HEK293 (cell line): ENCODE results near the gene KCTD12.
A peak's percentile ranks its signal among the peaks of the same experiment; 100 is the strongest.

Experiments used
- GLIS2 ChIP-seq: fragments of 450-650 bp; formaldehyde crosslinking; IDR thresholded peaks from 2 replicates; pipeline ENCODE4 v1.5.1; 2016; ENCODE audit warnings: missing biosample characterization, missing genetic modification characterization
- HOXC10 ChIP-seq: sonication (generic); formaldehyde crosslinking; IDR thresholded peaks from 2 replicates; pipeline ENCODE4 v1.8.1; 2023; ENCODE audit warnings: mild to moderate bottlenecking, missing genetic modification reagents
- KLF10 ChIP-seq: fragments of 450-650 bp; IDR thresholded peaks from 2 replicates; pipeline ENCODE4 v1.5.1; 2018; ENCODE audit warnings: missing biosample characterization, mild to moderate bottlenecking, missing genetic modification characterization
- RBAK ChIP-seq: fragments of 450-650 bp; formaldehyde crosslinking; IDR thresholded peaks from 2 replicates; pipeline ENCODE4 v1.5.1; 2016; ENCODE audit warnings: missing biosample characterization, missing genetic modification characterization
- SALL2 ChIP-seq: fragments of 450-650 bp; formaldehyde crosslinking; IDR thresholded peaks from 2 replicates; pipeline ENCODE4 v1.5.0; 2017; ENCODE audit warnings: missing biosample characterization, mild to moderate bottlenecking, missing genetic modification characterization, borderline replicate concordance
- TCF7L2 ChIP-seq: IDR thresholded peaks from 2 replicates; pipeline ENCODE4 v1.6.1; 2011; ENCODE audit warnings: low read depth, mild to moderate bottlenecking, inconsistent platforms, low read length, moderate library complexity, borderline replicate concordance
- WT1 ChIP-seq: fragments of 450-650 bp; formaldehyde crosslinking; IDR thresholded peaks from 2 replicates; pipeline ENCODE4 v1.5.1; 2016; ENCODE audit warnings: missing biosample characterization, missing genetic modification characterization
- ZBTB1 ChIP-seq: fragments of 450-650 bp; formaldehyde crosslinking; IDR thresholded peaks from 2 replicates; pipeline ENCODE4 v1.5.1; 2016; ENCODE audit warnings: missing biosample characterization, missing genetic modification characterization
- ZFP69B ChIP-seq: fragments of 450-650 bp; formaldehyde crosslinking; IDR thresholded peaks from 2 replicates; pipeline ENCODE4 v1.5.1; 2016; ENCODE audit warnings: missing biosample characterization, missing genetic modification characterization
- ZIC2 ChIP-seq: fragments of 450-650 bp; formaldehyde crosslinking; IDR thresholded peaks from 2 replicates; pipeline ENCODE4 v1.5.1; 2016; ENCODE audit warnings: missing biosample characterization, missing genetic modification characterization
- ZNF140 ChIP-seq: fragments of 450-650 bp; formaldehyde crosslinking; IDR thresholded peaks from 2 replicates; pipeline ENCODE4 v1.5.1; 2016; ENCODE audit warnings: missing biosample characterization, missing genetic modification characterization
- ZNF155 ChIP-seq: fragments of 450-650 bp; formaldehyde crosslinking; IDR thresholded peaks from 2 replicates; pipeline ENCODE4 v1.5.1; 2016; ENCODE audit warnings: missing biosample characterization, missing genetic modification characterization
- ZNF169 ChIP-seq: fragments of 450-650 bp; formaldehyde crosslinking; IDR thresholded peaks from 2 replicates; pipeline ENCODE4 v1.5.1; 2016; ENCODE audit warnings: missing biosample characterization, missing genetic modification characterization
- ZNF18 ChIP-seq: fragments of 450-650 bp; formaldehyde crosslinking; IDR thresholded peaks from 2 replicates; pipeline ENCODE4 v1.5.1; 2016; ENCODE audit warnings: missing biosample characterization, missing genetic modification characterization
- ZNF211 ChIP-seq: fragments of 450-650 bp; formaldehyde crosslinking; IDR thresholded peaks from 2 replicates; pipeline ENCODE4 v1.5.1; 2016; ENCODE audit warnings: low read depth, missing biosample characterization, missing genetic modification characterization
- ZNF24 ChIP-seq: fragments of 450-650 bp; formaldehyde crosslinking; IDR thresholded peaks from 2 replicates; pipeline ENCODE4 v1.5.1; 2016; ENCODE audit warnings: missing biosample characterization, missing genetic modification characterization
- ZNF341 ChIP-seq: fragments of 450-650 bp; formaldehyde crosslinking; IDR thresholded peaks from 2 replicates; pipeline ENCODE4; 2016; ENCODE audit warnings: low read depth, missing biosample characterization, missing genetic modification characterization
- ZNF362 ChIP-seq: fragments of 450-650 bp; formaldehyde crosslinking; IDR thresholded peaks from 2 replicates; pipeline ENCODE4 v1.5.1; 2016; ENCODE audit warnings: missing biosample characterization, missing genetic modification characterization
- ZNF37A ChIP-seq: fragments of 450-650 bp; IDR thresholded peaks from 2 replicates; pipeline ENCODE4 v1.5.1; 2018; ENCODE audit warnings: missing biosample characterization, missing genetic modification characterization
- ZNF394 ChIP-seq: fragments of 450-650 bp; formaldehyde crosslinking; IDR thresholded peaks from 2 replicates; pipeline ENCODE4 v1.5.1; 2016; ENCODE audit warnings: missing biosample characterization, missing genetic modification characterization, mild to moderate bottlenecking, moderate library complexity, borderline replicate concordance
- ZNF433 ChIP-seq: fragments of 450-650 bp; formaldehyde crosslinking; IDR thresholded peaks from 2 replicates; pipeline ENCODE4 v1.5.1; 2016; ENCODE audit warnings: missing biosample characterization, missing genetic modification characterization, low read depth
- ZNF558 ChIP-seq: fragments of 450-650 bp; formaldehyde crosslinking; IDR thresholded peaks from 2 replicates; pipeline ENCODE4 v1.5.1; 2016; ENCODE audit warnings: missing biosample characterization, missing genetic modification characterization
- ZNF791 ChIP-seq: fragments of 450-650 bp; formaldehyde crosslinking; IDR thresholded peaks from 2 replicates; pipeline ENCODE4 v1.5.1; 2016; ENCODE audit warnings: missing biosample characterization, missing genetic modification characterization
- TF ChIP-seq, protein P1 (sequence below): fragments of 450-650 bp; formaldehyde crosslinking; IDR thresholded peaks from 2 replicates; pipeline ENCODE4 v1.5.1; 2016; ENCODE audit warnings: missing biosample characterization, missing genetic modification characterization
- TF ChIP-seq, protein P2 (sequence below): fragments of 450-650 bp; IDR thresholded peaks from 2 replicates; pipeline ENCODE4 v1.5.1; 2018; ENCODE audit warnings: missing biosample characterization, mild to moderate bottlenecking, missing genetic modification characterization
- TF ChIP-seq, protein P3 (sequence below): fragments of 450-650 bp; formaldehyde crosslinking; IDR thresholded peaks from 2 replicates; pipeline ENCODE4 v1.5.1; 2016; ENCODE audit warnings: missing biosample characterization, missing genetic modification characterization
- TF ChIP-seq, protein P4 (sequence below): fragments of 450-650 bp; formaldehyde crosslinking; IDR thresholded peaks from 2 replicates; pipeline ENCODE4 v1.5.1; 2016; ENCODE audit warnings: missing biosample characterization, missing genetic modification characterization

Gene KCTD12

GRCh38 chr13:76885203-76886004 lies 801 bp downstream of the KCTD12 start (continued):
- TF ChIP-seq, protein P1, sequence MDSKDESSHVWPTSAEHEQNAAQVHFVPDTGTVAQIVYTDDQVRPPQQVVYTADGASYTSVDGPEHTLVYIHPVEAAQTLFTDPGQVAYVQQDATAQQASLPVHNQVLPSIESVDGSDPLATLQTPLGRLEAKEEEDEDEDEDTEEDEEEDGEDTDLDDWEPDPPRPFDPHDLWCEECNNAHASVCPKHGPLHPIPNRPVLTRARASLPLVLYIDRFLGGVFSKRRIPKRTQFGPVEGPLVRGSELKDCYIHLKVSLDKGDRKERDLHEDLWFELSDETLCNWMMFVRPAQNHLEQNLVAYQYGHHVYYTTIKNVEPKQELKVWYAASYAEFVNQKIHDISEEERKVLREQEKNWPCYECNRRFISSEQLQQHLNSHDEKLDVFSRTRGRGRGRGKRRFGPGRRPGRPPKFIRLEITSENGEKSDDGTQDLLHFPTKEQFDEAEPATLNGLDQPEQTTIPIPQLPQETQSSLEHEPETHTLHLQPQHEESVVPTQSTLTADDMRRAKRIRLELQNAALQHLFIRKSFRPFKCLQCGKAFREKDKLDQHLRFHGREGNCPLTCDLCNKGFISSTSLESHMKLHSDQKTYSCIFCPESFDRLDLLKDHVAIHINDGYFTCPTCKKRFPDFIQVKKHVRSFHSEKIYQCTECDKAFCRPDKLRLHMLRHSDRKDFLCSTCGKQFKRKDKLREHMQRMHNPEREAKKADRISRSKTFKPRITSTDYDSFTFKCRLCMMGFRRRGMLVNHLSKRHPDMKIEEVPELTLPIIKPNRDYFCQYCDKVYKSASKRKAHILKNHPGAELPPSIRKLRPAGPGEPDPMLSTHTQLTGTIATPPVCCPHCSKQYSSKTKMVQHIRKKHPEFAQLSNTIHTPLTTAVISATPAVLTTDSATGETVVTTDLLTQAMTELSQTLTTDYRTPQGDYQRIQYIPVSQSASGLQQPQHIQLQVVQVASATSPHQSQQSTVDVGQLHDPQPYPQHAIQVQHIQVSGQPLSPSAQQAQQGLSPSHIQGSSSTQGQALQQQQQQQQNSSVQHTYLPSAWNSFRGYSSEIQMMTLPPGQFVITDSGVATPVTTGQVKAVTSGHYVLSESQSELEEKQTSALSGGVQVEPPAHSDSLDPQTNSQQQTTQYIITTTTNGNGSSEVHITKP (tag by site-specific recombination), result peak; percentile 7; the same call in 1 of the 2 replicates
- TF ChIP-seq ZNF558 (tag by site-specific recombination) (no peak), ZNF155 (tag by site-specific recombination) (no peak), TCF7L2 (no peak), ZIC2 (tag by site-specific recombination) (no peak), SALL2 (tag by site-specific recombination) (no peak), ZNF140 (tag by site-specific recombination) (no peak), ZNF341 (tag by site-specific recombination) (no peak), ZNF24 (no peak), ZNF18 (tag by site-specific recombination) (no peak), ZNF362 (tag by site-specific recombination) (no peak), ZNF433 (no peak), ZNF37A (tag by site-specific recombination) (no peak), GLIS2 (tag by site-specific recombination) (0 out of 2 replicates have a peak, but pooled peaks have one; percentile 5), ZFP69B (tag by site-specific recombination) (no peak), ZNF394 (tag by site-specific recombination) (no peak), KLF10 (tag by site-specific recombination) (no peak), ZNF791 (tag by site-specific recombination) (no peak), WT1 (tag by site-specific recombination) (no peak), ZNF211 (tag by site-specific recombination) (no peak), ZNF169 (no peak), HOXC10 (CRISPR knock-in tag) (no peak), ZBTB1 (tag by site-specific recombination) (no peak), RBAK (no peak)
- TF ChIP-seq, protein P2, sequence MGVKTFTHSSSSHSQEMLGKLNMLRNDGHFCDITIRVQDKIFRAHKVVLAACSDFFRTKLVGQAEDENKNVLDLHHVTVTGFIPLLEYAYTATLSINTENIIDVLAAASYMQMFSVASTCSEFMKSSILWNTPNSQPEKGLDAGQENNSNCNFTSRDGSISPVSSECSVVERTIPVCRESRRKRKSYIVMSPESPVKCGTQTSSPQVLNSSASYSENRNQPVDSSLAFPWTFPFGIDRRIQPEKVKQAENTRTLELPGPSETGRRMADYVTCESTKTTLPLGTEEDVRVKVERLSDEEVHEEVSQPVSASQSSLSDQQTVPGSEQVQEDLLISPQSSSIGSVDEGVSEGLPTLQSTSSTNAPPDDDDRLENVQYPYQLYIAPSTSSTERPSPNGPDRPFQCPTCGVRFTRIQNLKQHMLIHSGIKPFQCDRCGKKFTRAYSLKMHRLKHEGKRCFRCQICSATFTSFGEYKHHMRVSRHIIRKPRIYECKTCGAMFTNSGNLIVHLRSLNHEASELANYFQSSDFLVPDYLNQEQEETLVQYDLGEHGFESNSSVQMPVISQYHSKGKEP (tag by site-specific recombination), result no peak
- TF ChIP-seq, protein P3, sequence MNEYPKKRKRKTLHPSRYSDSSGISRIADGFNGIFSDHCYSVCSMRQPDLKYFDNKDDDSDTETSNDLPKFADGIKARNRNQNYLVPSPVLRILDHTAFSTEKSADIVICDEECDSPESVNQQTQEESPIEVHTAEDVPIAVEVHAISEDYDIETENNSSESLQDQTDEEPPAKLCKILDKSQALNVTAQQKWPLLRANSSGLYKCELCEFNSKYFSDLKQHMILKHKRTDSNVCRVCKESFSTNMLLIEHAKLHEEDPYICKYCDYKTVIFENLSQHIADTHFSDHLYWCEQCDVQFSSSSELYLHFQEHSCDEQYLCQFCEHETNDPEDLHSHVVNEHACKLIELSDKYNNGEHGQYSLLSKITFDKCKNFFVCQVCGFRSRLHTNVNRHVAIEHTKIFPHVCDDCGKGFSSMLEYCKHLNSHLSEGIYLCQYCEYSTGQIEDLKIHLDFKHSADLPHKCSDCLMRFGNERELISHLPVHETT (tag by site-specific recombination), result no peak
- TF ChIP-seq, protein P4, sequence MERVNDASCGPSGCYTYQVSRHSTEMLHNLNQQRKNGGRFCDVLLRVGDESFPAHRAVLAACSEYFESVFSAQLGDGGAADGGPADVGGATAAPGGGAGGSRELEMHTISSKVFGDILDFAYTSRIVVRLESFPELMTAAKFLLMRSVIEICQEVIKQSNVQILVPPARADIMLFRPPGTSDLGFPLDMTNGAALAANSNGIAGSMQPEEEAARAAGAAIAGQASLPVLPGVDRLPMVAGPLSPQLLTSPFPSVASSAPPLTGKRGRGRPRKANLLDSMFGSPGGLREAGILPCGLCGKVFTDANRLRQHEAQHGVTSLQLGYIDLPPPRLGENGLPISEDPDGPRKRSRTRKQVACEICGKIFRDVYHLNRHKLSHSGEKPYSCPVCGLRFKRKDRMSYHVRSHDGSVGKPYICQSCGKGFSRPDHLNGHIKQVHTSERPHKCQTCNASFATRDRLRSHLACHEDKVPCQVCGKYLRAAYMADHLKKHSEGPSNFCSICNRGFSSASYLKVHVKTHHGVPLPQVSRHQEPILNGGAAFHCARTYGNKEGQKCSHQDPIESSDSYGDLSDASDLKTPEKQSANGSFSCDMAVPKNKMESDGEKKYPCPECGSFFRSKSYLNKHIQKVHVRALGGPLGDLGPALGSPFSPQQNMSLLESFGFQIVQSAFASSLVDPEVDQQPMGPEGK, result no peak; the same call in 1 of the 2 replicates
